Small intestine (tissue), 7 donors: ENCODE data around the gene NBEAL2. TPM values are rescaled to one million over a fixed set of nuclear protein-coding genes. Genes with fewer than 3 reads are reported as not detected.
"Not testable (repeated sequence)": the region's sequence is repeated elsewhere in the genome, so short reads cannot be mapped to it uniquely, and the experiment has no call there.

ENCODE experiments used
- DNase-seq, 2 donors: peaks; one replicate each; pipeline versions ENCODE4 v3.0.0 to v3.0.0-alpha.2; 2013
- FAIRE-seq: peaks from 2 replicates; lab custom pipeline; 2012; peaks lifted over from hg19 to GRCh38; lab: Jason Lieb, UNC
- H3K27ac ChIP-seq, 3 donors: one replicate each; pipeline ENCODE4 v1.5.1; 2013; ENCODE audit warnings: low read length in 2 of 3, mild to moderate bottlenecking in 2 of 3, control low read depth in 1 of 3, inconsistent platforms in 1 of 3, low read depth in 1 of 3, moderate library complexity in 1 of 3
- H3K27me3 ChIP-seq, 3 donors: one replicate each; pipeline ENCODE4 v1.6.1; 2013; ENCODE audit warnings: low read length in 3 of 3, inconsistent platforms in 1 of 3; ENCODE audit not compliant: control insufficient read depth in 3 of 3, insufficient read depth in 3 of 3
- H3K36me3 ChIP-seq, 3 donors: one replicate each; pipeline ENCODE4 v1.6.1; 2013; ENCODE audit warnings: low read length in 3 of 3, inconsistent platforms in 1 of 3, low read depth in 1 of 3, mild to moderate bottlenecking in 1 of 3, moderate library complexity in 1 of 3; ENCODE audit not compliant: control insufficient read depth in 3 of 3, insufficient read depth in 2 of 3
- H3K4me1 ChIP-seq, 3 donors: one replicate each; pipeline ENCODE4 v1.6.1; 2013; ENCODE audit warnings: low read length in 2 of 3, inconsistent platforms in 1 of 3, low read depth in 1 of 3, mild to moderate bottlenecking in 1 of 3, moderate library complexity in 1 of 3; ENCODE audit not compliant: control insufficient read depth in 3 of 3, insufficient read depth in 2 of 3
- H3K4me3 ChIP-seq, 3 donors: one replicate each; pipeline ENCODE4 v1.5.1; 2013; ENCODE audit warnings: low read length in 3 of 3, control low read depth in 1 of 3, inconsistent platforms in 1 of 3, low read depth in 1 of 3, mild to moderate bottlenecking in 1 of 3, moderate library complexity in 1 of 3
- H3K9me3 ChIP-seq, 2 donors: one replicate each; pipeline ENCODE4 v1.6.1; 2013; ENCODE audit warnings: low read depth in 1 of 2, low read length in 1 of 2; ENCODE audit not compliant: control insufficient read depth in 2 of 2, insufficient read depth in 1 of 2
- WGBS, 3 donors: extraction: QIAGEN DNeasy Blood & Tissue Kit; methylation state at CpG; one replicate each; pipeline ENCODE4 v1.1.7; 2013; 5-methylcytosine and 5-hydroxymethylcytosine counted together
- polyA plus RNA-seq, 4 donors: library from polyadenylated mRNA; stranded (reverse) in 3 of 4; unstranded in 1 of 4; fragments of 200-250 nt in 3 of 4; fragments of 120-200 nt in 1 of 4; gene quantifications; one replicate each; pipeline versions ENCODE4 v1.2.1 to v1.2.3, GENCODE V29; 2013
- donor health status: healthy with polysubstance abuse.
- donor health status: control.
- donor health status: control.
- donor health status: Bipolar disorder and iron deficiency.
- donor health status: healthy.

The NBEAL2 gene
- polyA plus RNA-seq, 4 donors, result 32.7 to 55.9 (median 44.5) TPM

DNA sequence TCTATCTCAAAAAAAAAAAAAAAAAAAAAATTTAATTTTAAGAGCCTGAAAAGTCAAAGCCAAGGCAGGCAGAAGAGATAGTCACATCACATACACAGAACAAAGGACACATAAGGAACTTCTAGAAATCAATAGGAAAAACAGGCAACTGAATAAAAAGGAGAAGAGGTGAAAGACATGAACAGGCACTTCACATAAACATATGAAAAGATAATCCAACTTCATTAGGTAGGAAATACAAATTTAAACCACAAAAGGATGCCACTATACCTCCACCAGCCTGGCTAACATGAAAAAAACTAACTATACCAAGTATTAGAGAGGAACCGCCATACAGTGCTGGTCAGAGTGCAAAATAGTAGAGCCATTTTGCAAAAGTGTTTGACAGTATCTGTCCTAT, 17.0 kb upstream of the NBEAL2 start:
- peaks cover 8 to 61% (median 31%) of the 10 kb centered on the region in 3 donors for H3K4me1 ChIP-seq

DNA sequence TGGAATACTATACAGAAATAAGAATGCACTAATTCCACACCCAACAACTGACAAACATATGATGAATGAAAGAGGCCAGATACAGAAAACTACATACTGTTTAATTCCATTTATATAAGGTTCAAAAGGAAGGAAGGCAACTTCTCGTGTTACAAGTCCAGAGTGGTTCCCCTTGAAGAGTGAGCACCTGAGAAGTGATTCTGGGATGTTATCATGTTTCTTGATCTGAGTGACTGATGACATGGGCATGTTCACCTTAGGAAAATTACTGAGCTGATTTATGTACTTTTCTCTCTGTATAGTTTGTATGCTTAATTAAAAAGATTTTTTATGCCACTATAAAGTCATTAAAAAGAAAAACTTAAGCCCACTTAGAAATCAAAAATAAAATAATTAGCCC, 16.5 kb upstream of the NBEAL2 start:
- no peak overlapping the region for H3K4me3 ChIP-seq
- H3K27ac ChIP-seq, result no peak overlapping the region
- H3K9me3 ChIP-seq, result no peaks in the 10 kb centered on the region
- no peaks in the 10 kb centered on the region for H3K27me3 ChIP-seq
- peaks cover 0 to 43% (median 0%) of the 10 kb centered on the region in 3 donors for H3K36me3 ChIP-seq
- 88 to 94% (median 90%) methylated on average over 1 of the region's 1 CpG for WGBS, 3 donors
- DNase-seq (no peak), FAIRE-seq (no peak)
- H3K4me1 ChIP-seq, result peaks cover 8 to 58% (median 31%) of the 10 kb centered on the region in 3 donors

More for the DNA sequence above, 17.0 kb upstream of the NBEAL2 start:
- Histone ChIP-seq H3K36me3 (peaks cover 0 to 39% (median 0%) of the 10 kb centered on the region in 3 donors), H3K9me3 (no peaks in the 10 kb centered on the region), H3K27ac (no peak overlapping the region), H3K4me3 (no peak overlapping the region), H3K27me3 (no peaks in the 10 kb centered on the region)
- FAIRE-seq, result no peak
- WGBS, 3 donors, result 90 to 100% (median 97%) methylated on average over 1 of the region's 1 CpG
- DNase-seq, result no peak

DNA sequence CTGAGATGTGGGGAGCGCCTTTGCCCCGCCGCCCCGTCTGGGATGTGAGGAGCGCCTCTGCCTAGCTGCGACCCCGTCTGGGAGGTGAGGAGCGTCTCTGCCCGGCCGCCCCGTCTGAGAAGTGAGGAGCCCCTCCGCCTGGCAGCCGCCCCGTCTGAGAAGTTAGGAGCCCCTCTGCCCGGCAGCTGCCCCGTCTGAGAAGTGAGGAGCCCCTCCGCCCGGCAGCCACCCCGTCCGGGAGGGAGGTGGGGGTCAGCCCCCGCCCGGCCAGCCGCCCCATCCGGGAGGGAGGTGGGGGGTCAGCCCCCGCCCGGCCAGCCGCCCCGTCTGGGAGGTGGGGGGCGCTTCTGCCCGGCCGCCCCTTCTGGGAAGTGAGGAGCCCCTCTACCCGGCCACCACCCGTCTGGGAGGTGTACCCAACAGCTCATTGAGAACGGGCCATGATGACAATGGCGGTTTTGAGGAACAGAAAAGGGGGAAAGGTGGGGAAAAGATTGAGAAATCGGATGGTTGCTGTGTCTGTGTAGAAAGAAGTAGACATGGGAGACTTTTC, 15.4 kb upstream of the NBEAL2 start:
- WGBS, 3 donors, result 92 to 94% (median 93%) methylated on average over 21 to 36 of the region's 36 CpGs
- Histone ChIP-seq H3K4me1 (peaks cover 10 to 58% (median 24%) of the 10 kb centered on the region in 3 donors), H3K36me3 (peaks cover 0 to 51% (median 0%) of the 10 kb centered on the region in 3 donors)
- H3K27ac ChIP-seq, H3K4me3 ChIP-seq, FAIRE-seq, DNase-seq, H3K9me3 ChIP-seq, H3K27me3 ChIP-seq: not testable (repeated sequence)

DNA sequence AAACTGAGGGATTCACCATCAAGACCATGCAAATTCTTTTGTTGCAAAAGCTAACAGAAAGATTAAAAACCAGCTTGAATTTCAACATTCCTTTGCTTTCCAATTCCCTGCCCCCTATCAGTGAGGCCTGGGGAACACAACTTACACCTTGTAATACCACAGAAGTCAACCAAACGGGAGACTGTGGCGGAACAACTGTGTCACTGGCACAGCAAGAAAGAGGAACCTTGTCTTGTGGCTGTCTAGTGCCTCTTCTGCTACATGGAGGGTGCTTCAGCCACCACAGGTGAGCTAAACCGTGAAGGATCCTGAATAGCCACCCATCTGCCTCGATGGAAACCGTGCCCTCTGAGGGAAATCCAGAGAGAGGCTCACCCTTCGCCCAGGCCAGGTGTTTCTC, 14.3 kb upstream of the NBEAL2 start:
- Histone ChIP-seq H3K4me3 (peak overlapping the region in 1 of 3 donors; percentile 31), H3K36me3 (peaks cover 0 to 48% (median 0%) of the 10 kb centered on the region in 3 donors), H3K9me3 (no peaks in the 10 kb centered on the region), H3K27ac (peak overlapping the region in 2 of 3 donors; percentile 28 to 42), H3K27me3 (no peaks in the 10 kb centered on the region), H3K4me1 (peaks cover 11 to 54% (median 16%) of the 10 kb centered on the region in 3 donors)
- DNase-seq, result no peak
- no peak for FAIRE-seq
- WGBS, 3 donors, result 60 to 64% (median 62%) methylated on average over 6 of the region's 6 CpGs

DNA sequence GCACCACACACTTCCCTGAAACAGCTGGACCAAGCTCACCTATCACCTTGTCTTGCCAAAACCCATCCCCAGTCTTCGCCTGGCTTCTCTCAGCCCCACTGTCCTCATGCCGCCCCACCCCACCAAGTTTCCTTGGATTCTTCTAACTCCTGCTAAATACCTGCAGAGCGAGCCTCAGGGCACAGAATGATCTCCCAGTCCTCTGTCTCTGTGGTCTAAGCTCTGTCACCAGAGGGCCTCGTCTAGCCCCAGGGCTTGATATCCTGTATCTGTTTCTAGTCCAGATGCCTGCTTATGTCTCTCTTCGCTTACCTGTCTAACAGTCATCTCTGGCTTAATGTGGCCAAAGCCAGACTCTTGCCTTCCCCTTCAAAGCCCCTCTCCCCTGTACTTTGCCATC, 12.7 kb upstream of the NBEAL2 start:
- Histone ChIP-seq H3K27ac (no peak overlapping the region), H3K9me3 (no peaks in the 10 kb centered on the region), H3K36me3 (peaks cover 0 to 54% (median 0%) of the 10 kb centered on the region in 3 donors), H3K4me1 (peaks cover 15 to 55% (median 19%) of the 10 kb centered on the region in 3 donors), H3K4me3 (no peak overlapping the region), H3K27me3 (no peaks in the 10 kb centered on the region)
- 63 to 74% (median 70%) methylated on average over 5 of the region's 5 CpGs for WGBS, 3 donors
- FAIRE-seq (no peak), DNase-seq (no peak)

DNA sequence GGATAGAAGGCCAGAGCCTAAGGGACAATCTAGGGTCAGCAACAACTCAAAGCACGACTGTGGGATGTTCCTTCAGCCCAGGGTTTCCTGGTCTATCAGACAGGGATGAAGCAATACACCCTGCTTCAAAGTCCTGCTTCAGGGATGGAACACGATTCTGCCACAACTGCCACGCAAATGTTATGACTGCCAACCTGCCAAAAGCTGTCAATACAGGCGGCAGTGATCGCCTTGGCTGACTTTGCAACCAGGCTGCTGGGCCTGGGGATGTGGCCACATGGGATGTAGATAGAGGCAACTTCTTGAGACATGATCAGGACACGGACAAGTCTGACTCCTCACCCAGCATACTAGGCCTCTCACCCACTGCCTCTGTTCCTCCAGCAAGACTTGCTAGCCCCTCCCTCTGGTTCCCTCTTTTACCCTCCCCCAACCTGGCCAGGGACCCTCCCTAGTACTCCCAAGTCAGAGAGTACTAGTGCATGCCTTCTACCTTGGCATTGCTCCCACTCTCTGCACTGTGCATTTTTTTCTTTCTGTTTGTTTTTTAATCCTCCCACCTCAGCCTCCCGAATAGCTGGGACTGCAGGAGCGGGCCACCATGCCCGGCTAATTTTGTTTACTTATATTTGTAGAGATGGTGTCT, 10.6 kb upstream of the NBEAL2 start:
- FAIRE-seq (no peak), DNase-seq (peak; percentile 51 to 62)
- Histone ChIP-seq H3K4me3 (no peak overlapping the region), H3K36me3 (peaks cover 0 to 54% (median 0%) of the 10 kb centered on the region in 3 donors), H3K4me1 (peaks cover 18 to 55% (median 19%) of the 10 kb centered on the region in 3 donors), H3K9me3 (no peaks in the 10 kb centered on the region), H3K27ac (peak overlapping the region in 2 of 3 donors; percentile 42 to 48), H3K27me3 (no peaks in the 10 kb centered on the region)
- 34 to 55% (median 38%) methylated on average over 9 of the region's 9 CpGs for WGBS, 3 donors

DNA sequence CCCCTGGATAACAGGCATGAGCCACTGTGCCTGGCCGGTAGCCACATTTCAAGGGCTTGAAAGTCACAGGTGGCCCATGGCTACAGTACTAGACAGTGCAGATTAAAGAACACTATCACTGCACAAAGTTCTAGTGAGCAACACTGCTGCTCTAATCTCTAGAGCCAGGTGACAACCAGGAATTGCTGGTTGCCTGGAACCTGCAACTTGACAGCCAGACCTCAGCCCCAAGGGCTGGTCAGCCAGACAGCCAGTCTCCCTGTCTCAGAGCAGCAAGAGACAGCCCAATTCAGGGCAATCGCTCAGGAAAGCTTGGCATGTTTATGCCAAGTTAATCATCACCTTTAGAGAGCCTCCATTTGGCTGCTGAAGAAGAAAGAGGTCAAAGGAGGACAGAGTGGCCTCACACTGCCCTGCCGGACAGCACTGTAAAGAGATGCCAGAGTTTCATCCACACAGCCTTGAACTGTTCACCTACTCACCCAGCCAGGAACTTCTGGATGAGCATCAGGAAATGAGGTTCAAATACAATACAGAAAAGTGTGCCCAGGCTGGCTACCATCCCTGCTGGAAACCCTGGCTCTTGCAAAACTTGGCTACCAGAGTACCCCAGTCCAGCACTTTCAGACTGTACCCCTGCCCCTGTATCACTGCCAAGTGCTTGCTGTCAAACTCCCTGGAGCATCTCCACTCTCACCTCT, 8.9 kb upstream of the NBEAL2 start:
- H3K36me3 ChIP-seq, result peaks cover 0 to 52% (median 4%) of the 10 kb centered on the region in 3 donors
- peak overlapping the region; percentile 7 to 12 (median 11) for H3K27ac ChIP-seq
- DNase-seq (peak; percentile 51 to 70), FAIRE-seq (no peak)
- peaks cover 21 to 58% (median 24%) of the 10 kb centered on the region in 3 donors for H3K4me1 ChIP-seq
- H3K27me3 ChIP-seq, result no peaks in the 10 kb centered on the region
- WGBS, 3 donors, result 12 to 32% (median 18%) methylated on average over 3 of the region's 3 CpGs
- no peaks in the 10 kb centered on the region for H3K9me3 ChIP-seq
- no peak overlapping the region for H3K4me3 ChIP-seq

DNA sequence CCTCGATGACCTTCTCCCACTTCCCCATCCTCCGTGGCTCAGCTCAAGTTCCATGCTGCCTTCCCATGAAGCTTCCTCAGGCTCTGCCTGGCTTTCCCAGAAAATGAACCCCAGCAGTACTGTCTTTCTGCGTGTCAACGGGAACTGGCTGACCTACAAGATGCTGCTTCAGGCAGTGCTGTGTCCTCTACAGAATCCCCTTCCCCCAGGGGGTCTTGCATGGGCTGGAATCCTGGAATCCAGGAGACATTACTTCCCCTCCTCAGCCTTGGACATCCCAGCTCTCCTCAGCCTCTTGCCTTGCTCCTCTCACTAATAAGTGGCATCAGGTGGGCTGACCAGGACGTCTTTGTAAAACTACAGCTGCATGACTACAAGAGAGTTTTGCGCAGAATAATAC, 8.3 kb upstream of the NBEAL2 start:
- Histone ChIP-seq H3K27ac (peak overlapping the region in 1 of 3 donors; percentile 7), H3K4me3 (no peak overlapping the region)
- no peak for DNase-seq

More for the DNA sequence above, 8.3 kb upstream of the NBEAL2 start:
- FAIRE-seq, result no peak
- H3K4me1 ChIP-seq, result peaks cover 21 to 58% (median 24%) of the 10 kb centered on the region in 3 donors
- H3K36me3 ChIP-seq, result peaks cover 0 to 48% (median 4%) of the 10 kb centered on the region in 3 donors
- H3K9me3 ChIP-seq, result no peaks in the 10 kb centered on the region
- 40 to 52% (median 42%) methylated on average over 6 of the region's 6 CpGs for WGBS, 3 donors
- no peaks in the 10 kb centered on the region for H3K27me3 ChIP-seq
